Measurements from ENCODE around the gene QRFP. TPM values are rescaled to one million over a fixed set of nuclear protein-coding genes. Genes with fewer than 3 reads are reported as not detected.

QRFP gene
- polyA plus RNA-seq, 1 of the 3 experiments (the other 2 are of a cell fraction), result not detected

DNA sequence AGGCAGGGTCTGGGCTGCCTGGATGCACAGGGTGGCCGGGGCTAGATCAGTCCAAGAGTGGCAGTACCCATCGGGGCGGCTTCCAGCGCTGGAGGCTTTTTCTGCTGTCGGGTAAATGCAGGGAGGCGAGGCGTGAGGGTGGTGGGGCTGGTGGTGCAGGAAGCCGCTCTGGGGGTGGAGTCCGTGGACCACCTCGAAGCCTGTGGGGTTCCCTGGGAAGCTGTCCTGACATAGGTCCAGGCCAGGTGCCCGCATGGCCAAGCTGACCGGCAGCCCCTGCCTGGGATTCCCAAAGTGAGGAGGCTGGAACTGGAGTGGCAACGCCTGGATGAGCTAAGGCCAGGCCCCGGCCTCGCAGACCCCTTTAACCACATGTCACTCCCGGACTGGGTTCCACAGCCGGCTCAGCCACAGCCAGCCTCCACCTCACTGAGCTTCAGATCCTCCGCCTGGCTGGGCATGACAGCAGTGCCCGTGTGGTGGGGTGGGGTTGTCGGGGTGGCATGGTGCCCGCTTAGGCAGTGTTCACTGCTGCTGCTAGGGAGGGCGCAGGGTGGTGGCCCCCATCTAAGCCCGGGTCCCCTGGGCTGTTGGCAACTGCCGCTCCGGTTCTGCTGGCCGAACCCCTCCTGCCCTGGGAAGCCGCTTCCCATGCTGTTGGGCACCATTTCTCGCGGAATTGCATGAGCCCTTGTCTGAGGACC lies 1.4 kb upstream of the QRFP start (continued):
- TF ChIP-seq, protein P1, sequence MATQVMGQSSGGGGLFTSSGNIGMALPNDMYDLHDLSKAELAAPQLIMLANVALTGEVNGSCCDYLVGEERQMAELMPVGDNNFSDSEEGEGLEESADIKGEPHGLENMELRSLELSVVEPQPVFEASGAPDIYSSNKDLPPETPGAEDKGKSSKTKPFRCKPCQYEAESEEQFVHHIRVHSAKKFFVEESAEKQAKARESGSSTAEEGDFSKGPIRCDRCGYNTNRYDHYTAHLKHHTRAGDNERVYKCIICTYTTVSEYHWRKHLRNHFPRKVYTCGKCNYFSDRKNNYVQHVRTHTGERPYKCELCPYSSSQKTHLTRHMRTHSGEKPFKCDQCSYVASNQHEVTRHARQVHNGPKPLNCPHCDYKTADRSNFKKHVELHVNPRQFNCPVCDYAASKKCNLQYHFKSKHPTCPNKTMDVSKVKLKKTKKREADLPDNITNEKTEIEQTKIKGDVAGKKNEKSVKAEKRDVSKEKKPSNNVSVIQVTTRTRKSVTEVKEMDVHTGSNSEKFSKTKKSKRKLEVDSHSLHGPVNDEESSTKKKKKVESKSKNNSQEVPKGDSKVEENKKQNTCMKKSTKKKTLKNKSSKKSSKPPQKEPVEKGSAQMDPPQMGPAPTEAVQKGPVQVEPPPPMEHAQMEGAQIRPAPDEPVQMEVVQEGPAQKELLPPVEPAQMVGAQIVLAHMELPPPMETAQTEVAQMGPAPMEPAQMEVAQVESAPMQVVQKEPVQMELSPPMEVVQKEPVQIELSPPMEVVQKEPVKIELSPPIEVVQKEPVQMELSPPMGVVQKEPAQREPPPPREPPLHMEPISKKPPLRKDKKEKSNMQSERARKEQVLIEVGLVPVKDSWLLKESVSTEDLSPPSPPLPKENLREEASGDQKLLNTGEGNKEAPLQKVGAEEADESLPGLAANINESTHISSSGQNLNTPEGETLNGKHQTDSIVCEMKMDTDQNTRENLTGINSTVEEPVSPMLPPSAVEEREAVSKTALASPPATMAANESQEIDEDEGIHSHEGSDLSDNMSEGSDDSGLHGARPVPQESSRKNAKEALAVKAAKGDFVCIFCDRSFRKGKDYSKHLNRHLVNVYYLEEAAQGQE (IDR thresholded peaks at IDR 0.05; ENCODE audit: low read depth, low read length), result no peak

DNA sequence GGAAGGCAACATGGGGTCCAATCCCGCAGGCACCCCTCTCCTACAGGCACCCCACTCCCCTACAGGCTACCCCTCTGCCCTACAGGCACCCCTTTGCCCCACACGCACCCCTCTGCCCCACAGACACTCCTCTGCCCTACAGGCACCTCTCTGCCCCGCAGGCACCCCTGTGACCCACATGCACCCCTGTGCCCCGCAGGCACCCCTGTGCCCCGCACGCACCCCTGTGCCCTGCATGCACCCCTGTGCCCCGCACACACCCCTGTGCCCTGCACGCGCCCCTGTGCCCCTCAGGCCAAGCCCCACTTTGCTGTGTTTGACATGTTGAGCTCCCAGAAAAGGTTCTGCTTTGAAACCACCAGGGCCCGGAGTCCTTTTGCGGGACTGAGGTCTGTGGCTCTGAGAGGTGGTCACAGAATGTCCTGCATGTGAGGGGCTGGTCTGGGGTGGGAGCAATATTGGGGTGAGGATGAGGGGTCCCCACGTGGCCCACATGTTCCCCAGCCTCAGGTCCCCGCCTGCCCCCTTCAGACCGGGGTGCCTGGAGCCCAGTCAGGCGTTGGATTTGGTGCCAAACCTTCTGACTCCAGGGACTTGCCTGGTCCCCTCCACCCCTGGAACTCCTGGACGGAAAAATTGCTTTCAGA lies 616 bp upstream of the QRFP start:
- Histone ChIP-seq H3K9me2 (no peaks in the 10 kb centered on the region), H3K4me1 (ENCODE audit: control insufficient read depth in 1 of 2, insufficient read depth in 2 of 2, low read depth in 1 of 2, low read length in 1 of 2) (peaks cover 0 to 3% of the 10 kb centered on the region in 2 experiments; a peak in 1 of 4 replicates), H2AFZ (ENCODE audit: low read depth) (no peak overlapping the region), H3F3A (replicated peaks; ENCODE audit: insufficient read depth) (peaks cover 5% of the 10 kb centered on the region), H3K9me3 (no peaks in the 10 kb centered on the region), H4K20me1 (ENCODE audit: insufficient read depth) (peaks cover 16% of the 10 kb centered on the region; the same call in 1 of the 2 replicates), H3K4me3 (ENCODE audit: low read depth in 2 of 2, low read length in 1 of 2) (no peak overlapping the region), H3K9ac (no peak overlapping the region), H3K27ac (ENCODE audit: low read depth in 2 of 2, low read length in 1 of 2) (no peak overlapping the region), H3K4me2 (no peak overlapping the region), H3K27me3 (ENCODE audit: insufficient read depth) (no peaks in the 10 kb centered on the region), H3K79me2 (ENCODE audit: insufficient read depth) (no peaks in the 10 kb centered on the region), H3K36me3 (replicated peaks in 1 of 2; ENCODE audit: control insufficient read depth in 1 of 2, insufficient read depth in 2 of 2, low read length in 1 of 2) (peaks cover 8 to 22% of the 10 kb centered on the region in 2 experiments)
- ChIA-PET POLR2A (no interaction called here), CTCF (interaction anchor here (1.2 to 1.4 kb wide), 2 partner anchors 30 to 44 kb away, joined by 3 to 4 read pairs; no protein-coding TSS in a partner anchor)
- no peak for DNase-seq
- 72% methylated on average over 11 of the region's 16 CpGs for WGBS (ENCODE audit: low lambda C conversion rate)
- TF ChIP-seq, protein P2, sequence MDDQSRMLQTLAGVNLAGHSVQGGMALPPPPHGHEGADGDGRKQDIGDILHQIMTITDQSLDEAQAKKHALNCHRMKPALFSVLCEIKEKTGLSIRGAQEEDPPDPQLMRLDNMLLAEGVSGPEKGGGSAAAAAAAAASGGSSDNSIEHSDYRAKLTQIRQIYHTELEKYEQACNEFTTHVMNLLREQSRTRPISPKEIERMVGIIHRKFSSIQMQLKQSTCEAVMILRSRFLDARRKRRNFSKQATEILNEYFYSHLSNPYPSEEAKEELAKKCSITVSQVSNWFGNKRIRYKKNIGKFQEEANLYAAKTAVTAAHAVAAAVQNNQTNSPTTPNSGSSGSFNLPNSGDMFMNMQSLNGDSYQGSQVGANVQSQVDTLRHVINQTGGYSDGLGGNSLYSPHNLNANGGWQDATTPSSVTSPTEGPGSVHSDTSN (IDR thresholded peaks at IDR 0.05), result no peak
- no peak for TF ChIP-seq TCF12 (IDR thresholded peaks at IDR 0.05)
- TF ChIP-seq GABPA (IDR thresholded peaks at IDR 0.05; ENCODE audit: low read depth), result no peak
- no peak for TF ChIP-seq YY1 (IDR thresholded peaks at IDR 0.05; ENCODE audit: low read depth)
- TF ChIP-seq FOSL2 (IDR thresholded peaks at IDR 0.05; ENCODE audit: borderline replicate concordance, low read depth), result no peak
- no peak for TF ChIP-seq POLR2AphosphoS5 (IDR thresholded peaks at IDR 0.05; ENCODE audit: low read depth, low read length)
- no peak for TF ChIP-seq NRF1 (IDR thresholded peaks at IDR 0.05; ENCODE audit: low read depth, low read length)
- TF ChIP-seq, protein P3, sequence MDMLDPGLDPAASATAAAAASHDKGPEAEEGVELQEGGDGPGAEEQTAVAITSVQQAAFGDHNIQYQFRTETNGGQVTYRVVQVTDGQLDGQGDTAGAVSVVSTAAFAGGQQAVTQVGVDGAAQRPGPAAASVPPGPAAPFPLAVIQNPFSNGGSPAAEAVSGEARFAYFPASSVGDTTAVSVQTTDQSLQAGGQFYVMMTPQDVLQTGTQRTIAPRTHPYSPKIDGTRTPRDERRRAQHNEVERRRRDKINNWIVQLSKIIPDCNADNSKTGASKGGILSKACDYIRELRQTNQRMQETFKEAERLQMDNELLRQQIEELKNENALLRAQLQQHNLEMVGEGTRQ (IDR thresholded peaks at IDR 0.05; ENCODE audit: borderline replicate concordance, low read depth, low read length), result no peak
- no peak for TF ChIP-seq FOXM1 (IDR thresholded peaks at IDR 0.05; ENCODE audit: low read depth)
- no peak for TF ChIP-seq MXI1 (IDR thresholded peaks at IDR 0.05; ENCODE audit: low read depth, low read length)
- TF ChIP-seq, protein P1 (IDR thresholded peaks at IDR 0.05; ENCODE audit: low read depth, low read length), result no peak
- TF ChIP-seq, protein P4, sequence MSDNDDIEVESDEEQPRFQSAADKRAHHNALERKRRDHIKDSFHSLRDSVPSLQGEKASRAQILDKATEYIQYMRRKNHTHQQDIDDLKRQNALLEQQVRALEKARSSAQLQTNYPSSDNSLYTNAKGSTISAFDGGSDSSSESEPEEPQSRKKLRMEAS (IDR thresholded peaks at IDR 0.05; ENCODE audit: low read depth), result no peak
- TF ChIP-seq, protein P5, sequence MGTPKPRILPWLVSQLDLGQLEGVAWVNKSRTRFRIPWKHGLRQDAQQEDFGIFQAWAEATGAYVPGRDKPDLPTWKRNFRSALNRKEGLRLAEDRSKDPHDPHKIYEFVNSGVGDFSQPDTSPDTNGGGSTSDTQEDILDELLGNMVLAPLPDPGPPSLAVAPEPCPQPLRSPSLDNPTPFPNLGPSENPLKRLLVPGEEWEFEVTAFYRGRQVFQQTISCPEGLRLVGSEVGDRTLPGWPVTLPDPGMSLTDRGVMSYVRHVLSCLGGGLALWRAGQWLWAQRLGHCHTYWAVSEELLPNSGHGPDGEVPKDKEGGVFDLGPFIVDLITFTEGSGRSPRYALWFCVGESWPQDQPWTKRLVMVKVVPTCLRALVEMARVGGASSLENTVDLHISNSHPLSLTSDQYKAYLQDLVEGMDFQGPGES (IDR thresholded peaks at IDR 0.05; ENCODE audit: low read depth, low read length), result no peak

All from SK-N-SH (cell line).